HepG2 (cell line): Measurements from ENCODE around the gene CHCT1. TPM values are rescaled to one million over a fixed set of nuclear protein-coding genes. Genes with fewer than 3 reads are reported as not detected.
A peak's percentile ranks its signal among the peaks of the same experiment; 100 is the strongest.

Experiments
- ATAC-seq: fragments of 200-7000 bp; cut with Tn5 transposase; 3 replicates; pipeline ENCODE4 v1.9.1; 2020; ENCODE audit warnings: mild to moderate bottlenecking, moderate library complexity
- BruUV-seq: library from RNA; stranded (reverse); fragments of 400-500 nt; replicated peaks from 2 replicates; lab custom pipeline; 2021; lab: Mats Ljungman, UMichigan
- CTCF ChIA-PET: fragments of 300-600 bp; formaldehyde crosslinking; extraction: SDS; loops from one replicate; lab custom pipeline; 2021; ENCODE audit warnings: low total read pairs, inconsistent platforms, low intra/inter-chr PET ratio; lab: Yijun Ruan, JAX
- POLR2A ChIA-PET: fragments of 350-600 bp; sonication (Branson Sonifier 250); formaldehyde crosslinking; loops from one replicate; lab custom pipeline; 2020; ENCODE audit warnings: antibody characterized with exemption, inconsistent platforms; lab: Yijun Ruan, JAX
- DNase-seq: peaks from one replicate; pipeline ENCODE4 v3.0.0-alpha.2; 2015; ENCODE audit warnings: low spot score
- FAIRE-seq: peaks from 3 replicates; lab custom pipeline; 2011; peaks lifted over from hg19 to GRCh38; lab: Jason Lieb, UNC
- H2AFZ ChIP-seq: one replicate; pipeline ENCODE4 v1.6.1; 2011; ENCODE audit warnings: low read length, inconsistent platforms
- H3K27ac ChIP-seq: fragments of 300-600 bp; 3 replicates; pipeline ENCODE4 v1.8.0; 2011; ENCODE audit warnings: mixed run types, mild to moderate bottlenecking, mixed read lengths, low read length, inconsistent platforms; ENCODE audit not compliant: insufficient read depth; ENCODE audit errors: extremely low read length
- H3K27me3 ChIP-seq, 2 experiments: fragments of 200-600 bp in 1 of 2; 2 replicates in 1 of 2; 3 replicates in 1 of 2; pipeline versions ENCODE4 v1.6.0 to v1.8.0; 2011; ENCODE audit warnings: low read length in 2 of 2, mild to moderate bottlenecking in 2 of 2, moderate library complexity in 2 of 2, inconsistent platforms in 1 of 2; ENCODE audit not compliant: insufficient read depth in 2 of 2, control insufficient read depth in 1 of 2
- H3K36me3 ChIP-seq, 2 experiments: fragments of 200-600 bp in 1 of 2; replicated peaks in 1 of 2; 2 replicates in 1 of 2; 3 replicates in 1 of 2; pipeline versions ENCODE4 v1.5.1 to v1.8.0; 2011; ENCODE audit warnings: low read length in 2 of 2, inconsistent platforms in 1 of 2; ENCODE audit not compliant: insufficient read depth in 2 of 2, control insufficient read depth in 1 of 2
- H3K4me1 ChIP-seq: 2 replicates; pipeline ENCODE4 v1.5.1; 2012; ENCODE audit warnings: low read length, inconsistent platforms; ENCODE audit not compliant: insufficient read depth
- H3K4me2 ChIP-seq: 2 replicates; pipeline ENCODE4 v1.6.0; 2011; ENCODE audit warnings: low read depth, low read length, inconsistent platforms
- H3K4me3 ChIP-seq, 3 experiments: fragments of 200-600 bp in 1 of 3; sonication (generic), shearing (Covaris generic) in 1 of 3; replicated peaks in 1 of 3; 2 replicates each; pipeline ENCODE4 v1.5.1; 2011 to 2016; ENCODE audit warnings: low read length in 3 of 3, inconsistent platforms in 2 of 3, low read depth in 2 of 3, mild to moderate bottlenecking in 2 of 3, control low read depth in 1 of 3, mixed read lengths in 1 of 3; ENCODE audit not compliant: insufficient read depth in 1 of 3
- H3K79me2 ChIP-seq: one replicate; pipeline ENCODE4 v1.6.1; 2011; ENCODE audit warnings: low read length, inconsistent platforms; ENCODE audit not compliant: insufficient read depth
- H3K9ac ChIP-seq: 2 replicates; pipeline ENCODE4 v1.6.0; 2011; ENCODE audit warnings: mild to moderate bottlenecking, low read depth, low read length, inconsistent platforms; ENCODE audit not compliant: insufficient read depth
- H3K9me3 ChIP-seq: 2 replicates; pipeline ENCODE4 v1.5.1; 2012; ENCODE audit warnings: mild to moderate bottlenecking, low read length
- H4K20me1 ChIP-seq: 2 replicates; pipeline ENCODE4 v1.6.0; 2011; ENCODE audit warnings: inconsistent platforms, mild to moderate bottlenecking, low read length, moderate library complexity; ENCODE audit not compliant: insufficient read depth
- AGO2 ChIP-seq: fragments of 200-400 bp; formaldehyde crosslinking; optimal IDR thresholded peaks from 2 replicates; pipeline ENCODE3; 2017; ENCODE audit warnings: mild to moderate bottlenecking, low read depth, low read length, moderate library complexity
- ATF7 ChIP-seq, 2 experiments: fragments of 450-650 bp in 1 of 2; sonication (generic) in 1 of 2; formaldehyde crosslinking in 1 of 2; IDR thresholded peaks; 2 replicates each; pipeline versions ENCODE4 v1.4.0 to v1.6.1; 2016 to 2020; ENCODE audit warnings: antibody characterized with exemption in 1 of 2, mild to moderate bottlenecking in 1 of 2, missing genetic modification reagents in 1 of 2
- CREB1 ChIP-seq, 2 experiments: fragments of 450-650 bp in 1 of 2; IDR thresholded peaks; 2 replicates each; pipeline ENCODE4 v1.6.1; 2016 to 2017; ENCODE audit warnings: control low read depth in 1 of 2, mild to moderate bottlenecking in 1 of 2, missing compliant biosample characterization in 1 of 2, missing genetic modification characterization in 1 of 2
- GABPA ChIP-seq, 2 experiments: IDR thresholded peaks; 2 replicates each; pipeline ENCODE4 v1.6.1; 2011 to 2016; ENCODE audit warnings: low read depth in 2 of 2, low read length in 1 of 2, missing biosample characterization in 1 of 2, missing genetic modification characterization in 1 of 2
- GABPB1 ChIP-seq: IDR thresholded peaks from 2 replicates; pipeline ENCODE4 v1.6.1; 2016; ENCODE audit warnings: mild to moderate bottlenecking, missing genetic modification reagents, moderate library complexity, missing compliant biosample characterization
- IRF2 ChIP-seq: IDR thresholded peaks from 2 replicates; pipeline ENCODE4 v1.6.1; 2018; ENCODE audit warnings: missing genetic modification reagents, missing compliant biosample characterization
- MIXL1 ChIP-seq: IDR thresholded peaks from 2 replicates; pipeline ENCODE4 v1.6.1; 2016
- RBM39 ChIP-seq: fragments of 200-400 bp; formaldehyde crosslinking; IDR thresholded peaks from one replicate; pipeline ENCODE4 v1.6.1; 2018; ENCODE audit warnings: antibody characterized with exemption, mild to moderate bottlenecking, low read depth, low read length; ENCODE audit not compliant: poor library complexity, severe bottlenecking
- RXRB ChIP-seq: IDR thresholded peaks from 2 replicates; pipeline ENCODE4 v1.6.1; 2016; ENCODE audit warnings: borderline replicate concordance, missing genetic modification reagents, missing compliant biosample characterization
- TGIF2 ChIP-seq: IDR thresholded peaks from 2 replicates; pipeline ENCODE4 v1.6.1; 2016; ENCODE audit warnings: control low read depth, missing compliant biosample characterization
- ZNF232 ChIP-seq: sonication (generic); formaldehyde crosslinking; IDR thresholded peaks from 2 replicates; pipeline ENCODE4 v1.4.0; 2020; ENCODE audit warnings: missing genetic modification reagents, borderline replicate concordance
- ZNF460 ChIP-seq: sonication (generic); formaldehyde crosslinking; IDR thresholded peaks from 2 replicates; pipeline ENCODE4 v1.5.1; 2020; ENCODE audit warnings: missing genetic modification reagents, mild to moderate bottlenecking, borderline replicate concordance
- ZNF552 ChIP-seq: sonication (generic); formaldehyde crosslinking; IDR thresholded peaks from 2 replicates; pipeline ENCODE4 v1.9.0; 2022; ENCODE audit warnings: missing genetic modification reagents, mild to moderate bottlenecking, borderline replicate concordance
- ZNF776 ChIP-seq: sonication (generic); formaldehyde crosslinking; IDR thresholded peaks from 2 replicates; pipeline ENCODE4 v1.4.0; 2020; ENCODE audit warnings: mild to moderate bottlenecking, missing genetic modification reagents
- in situ Hi-C: cut with HindIII; loops from 2 replicates; pipeline ENCODE4 v1.10.0; 2017; ENCODE audit warnings: low pct_unique_long_range_greater_than_20kb; ENCODE audit not compliant: extremely low pct_ligation_motif_present
- intact Hi-C: fragments of 100-400 bp; cut with micrococcal nuclease; formaldehyde crosslinking; loops from one replicate; pipeline ENCODE4 v1.10.0; 2022; ENCODE audit not compliant: unreplicated experiment
- polyA plus RNA-seq, 8 experiments: library from polyadenylated mRNA; depleted of rRNA in 3 of 8; stranded (reverse) in 7 of 8; unstranded in 1 of 8; fragments of >200 nt; fragmentation: Illumina TruSeq in 4 of 8; extraction: Trizol in 4 of 8; gene quantifications; 2 replicates each; pipeline versions ENCODE4 v1.2.1 to v1.2.3, GENCODE V29; 2011 to 2016; ENCODE audit warnings: low read depth in 4 of 8, missing spikeins in 1 of 8, mixed read lengths in 1 of 8; ENCODE audit not compliant: insufficient read depth in 1 of 8
- total RNA-seq, 5 experiments: library from RNA; depleted of rRNA; stranded (reverse); fragments of >200 nt; fragmentation: Illumina TruSeq; extraction: Trizol; gene quantifications; 2 replicates each; pipeline ENCODE4 v1.2.3, GENCODE V29; 2016; ENCODE audit warnings: low read depth in 1 of 5
- TF ChIP-seq, protein P1 (sequence below): sonication (generic); formaldehyde crosslinking; IDR thresholded peaks from 2 replicates; pipeline ENCODE4 v1.5.0; 2020; ENCODE audit warnings: mild to moderate bottlenecking, missing genetic modification reagents

Gene CHCT1
- total and polyA plus RNA-seq, 2 of the 13 experiments (the other 11 are each of a cell fraction or from before 2014, with no cell fraction given) = not detected

DNA sequence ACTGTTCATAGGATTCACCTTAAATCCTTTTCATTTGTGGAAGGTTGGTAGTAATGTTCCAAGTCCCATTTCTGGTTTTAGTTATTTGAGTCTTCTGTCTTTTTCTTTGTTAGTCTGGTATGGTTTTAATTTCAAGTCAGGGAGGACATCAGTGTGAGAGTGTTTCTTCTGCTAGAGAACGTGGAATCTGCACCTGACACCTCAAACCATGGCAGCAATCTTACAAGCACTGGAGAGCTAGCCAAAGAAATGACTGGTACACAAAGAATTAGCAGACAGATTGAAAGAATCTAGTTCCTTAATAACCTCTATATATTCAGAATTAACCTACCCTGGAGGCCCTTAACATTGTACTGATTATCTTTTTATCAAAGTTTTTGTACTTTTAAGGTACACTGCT is 50.2 kb downstream of the CHCT1 start (continued):
- TF ChIP-seq TGIF2 (no peak), AGO2 (no peak), ZNF460 (no peak), ZNF232 (CRISPR knock-in tag) (no peak), RXRB (CRISPR knock-in tag) (no peak), IRF2 (CRISPR knock-in tag) (no peak), GABPB1 (no peak)
- TF ChIP-seq, protein P1, sequence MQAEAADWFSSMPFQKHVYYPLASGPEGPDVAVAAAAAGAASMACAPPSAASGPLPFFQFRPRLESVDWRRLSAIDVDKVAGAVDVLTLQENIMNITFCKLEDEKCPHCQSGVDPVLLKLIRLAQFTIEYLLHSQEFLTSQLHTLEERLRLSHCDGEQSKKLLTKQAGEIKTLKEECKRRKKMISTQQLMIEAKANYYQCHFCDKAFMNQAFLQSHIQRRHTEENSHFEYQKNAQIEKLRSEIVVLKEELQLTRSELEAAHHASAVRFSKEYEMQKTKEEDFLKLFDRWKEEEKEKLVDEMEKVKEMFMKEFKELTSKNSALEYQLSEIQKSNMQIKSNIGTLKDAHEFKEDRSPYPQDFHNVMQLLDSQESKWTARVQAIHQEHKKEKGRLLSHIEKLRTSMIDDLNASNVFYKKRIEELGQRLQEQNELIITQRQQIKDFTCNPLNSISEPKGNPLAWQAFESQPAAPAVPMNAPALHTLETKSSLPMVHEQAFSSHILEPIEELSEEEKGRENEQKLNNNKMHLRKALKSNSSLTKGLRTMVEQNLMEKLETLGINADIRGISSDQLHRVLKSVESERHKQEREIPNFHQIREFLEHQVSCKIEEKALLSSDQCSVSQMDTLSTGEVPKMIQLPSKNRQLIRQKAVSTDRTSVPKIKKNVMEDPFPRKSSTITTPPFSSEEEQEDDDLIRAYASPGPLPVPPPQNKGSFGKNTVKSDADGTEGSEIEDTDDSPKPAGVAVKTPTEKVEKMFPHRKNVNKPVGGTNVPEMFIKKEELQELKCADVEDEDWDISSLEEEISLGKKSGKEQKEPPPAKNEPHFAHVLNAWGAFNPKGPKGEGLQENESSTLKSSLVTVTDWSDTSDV = no peak

GRCh38 chr17:60473788-60474187 is 51.5 kb downstream of the CHCT1 start:
- POLR2A ChIA-PET = no interaction called here
- H3K9me3 ChIP-seq = no peaks in the 10 kb centered on the region
- in situ Hi-C loops = no loop called here
- no peak overlapping the region for H3K4me3 ChIP-seq
- no peak overlapping the region for H2AFZ ChIP-seq
- H3K27me3 ChIP-seq = no peaks in the 10 kb centered on the region
- CTCF ChIA-PET = no interaction called here
- DNase-seq = no peak
- peaks cover 3% of the 10 kb centered on the region for H3K79me2 ChIP-seq
- no peaks in the 10 kb centered on the region for H3K4me1 ChIP-seq
- no peak overlapping the region for H3K9ac ChIP-seq
- TF ChIP-seq ZNF552 (CRISPR knock-in tag) (no peak), ZNF460 (no peak), MIXL1 (CRISPR knock-in tag) (no peak), GABPA (IDR thresholded peaks at IDR 0.05; ENCODE audit: low read depth, low read length) (no peak), GABPA (CRISPR knock-in tag; IDR thresholded peaks at IDR 0.05; ENCODE audit: low read depth) (no peak), CREB1 (IDR thresholded peaks at IDR 0.05) (peak; percentile 44; the same call in 1 of the 2 replicates), CREB1 (CRISPR knock-in tag; IDR thresholded peaks at IDR 0.05) (no peak), ZNF776 (CRISPR knock-in tag) (no peak), RBM39 (no peak), ATF7 (IDR thresholded peaks at IDR 0.05) (peak; percentile 78), ATF7 (CRISPR knock-in tag; IDR thresholded peaks at IDR 0.05) (no peak)
- H4K20me1 ChIP-seq = no peaks in the 10 kb centered on the region
- ATAC-seq = no peak
- FAIRE-seq = no peak
- BruUV-seq = no TSS peak
- intact Hi-C loops = no loop called here
- no peak overlapping the region for H3K4me2 ChIP-seq
- H3K27ac ChIP-seq = no peak overlapping the region
- peaks cover 9 to 48% of the 10 kb centered on the region in 2 experiments for H3K36me3 ChIP-seq
